Left ventricle myocardium superior (tissue), 1 donor: ENCODE data around the gene MET. TPM values are rescaled to one million over a fixed set of nuclear protein-coding genes. Genes with fewer than 3 reads are reported as not detected.
"Not testable (repeated sequence)": the region's sequence is repeated elsewhere in the genome, so short reads cannot be mapped to it uniquely, and the experiment has no call there.

Experiments
- ATAC-seq: fragments of 200-7000 bp; cut with Tn5 transposase; one replicate; pipeline ENCODE4 v1.9.1; 2020; ENCODE audit warnings: mild to moderate bottlenecking, moderate library complexity
- DNase-seq: peaks from one replicate; pipeline ENCODE4 v3.0.0-alpha.2; 2020
- intact Hi-C: fragments of 100-400 bp; cut with micrococcal nuclease; formaldehyde crosslinking; loops from one replicate; pipeline ENCODE4 v1.11.0; 2022
- total RNA-seq: library from RNA; stranded (reverse); fragmentation: NEBNext Ultra II Directional; extraction: Animal tissue kit (Norgen Biotek cat#: 25700); gene quantifications from one replicate; pipeline ENCODE4 v1.2.1, GENCODE V29; 2021
- donor health status: DM: no; HTN: yes; CAD: no; lungs with severe emphysema.

Gene MET
- total RNA-seq, 1 donor from 2014 or later = 20.0 TPM

GRCh38 chr7:116796471-116796870, 124.5 kb downstream of the MET start:
- DNase-seq = no peak
- no peak for ATAC-seq
- intact Hi-C loops = no loop called here

DNA sequence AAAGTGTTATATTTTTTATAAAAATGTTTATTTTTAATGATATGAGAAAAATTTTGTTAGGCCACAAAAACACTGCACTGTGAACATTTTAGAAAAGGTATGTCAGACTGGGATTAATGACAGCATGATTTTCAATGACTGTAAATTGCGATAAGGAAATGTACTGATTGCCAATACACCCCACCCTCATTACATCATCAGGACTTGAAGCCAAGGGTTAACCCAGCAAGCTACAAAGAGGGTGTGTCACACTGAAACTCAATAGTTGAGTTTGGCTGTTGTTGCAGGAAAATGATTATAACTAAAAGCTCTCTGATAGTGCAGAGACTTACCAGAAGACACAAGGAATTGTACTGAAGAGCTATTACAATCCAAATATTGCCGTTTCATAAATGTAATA, 125.6 kb downstream of the MET start:
- DNase-seq = no peak
- intact Hi-C loops = no loop called here

DNA sequence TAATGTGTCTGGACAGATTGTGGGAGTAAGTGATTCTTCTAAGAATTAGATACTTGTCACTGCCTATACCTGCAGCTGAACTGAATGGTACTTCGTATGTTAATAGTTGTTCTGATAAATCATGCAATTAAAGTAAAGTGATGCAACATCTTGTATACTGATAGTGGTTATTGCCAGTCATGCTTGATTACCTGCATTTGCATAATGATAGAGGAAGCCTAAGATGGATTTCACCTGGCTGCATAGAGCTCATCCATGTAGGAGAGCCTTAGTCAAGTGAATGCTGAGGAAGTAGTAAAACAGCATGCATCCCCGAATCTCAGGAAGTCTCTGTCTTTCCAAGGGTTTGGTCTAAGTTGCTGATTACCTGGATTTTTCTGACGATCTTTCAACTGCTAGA, 126.2 kb downstream of the MET start:
- no peak for DNase-seq

More for the DNA sequence above, 125.6 kb downstream of the MET start:
- peak; percentile 26 for ATAC-seq

GRCh38 chr7:116799916-116800315, 127.9 kb downstream of the MET start:
- ATAC-seq (no peak), DNase-seq (no peak)
- intact Hi-C loops = loop anchor here (10.0 kb wide), 1 partner anchor 625 kb away; no protein-coding TSS in a partner anchor

More for the DNA sequence above, 126.2 kb downstream of the MET start:
- intact Hi-C loops = no loop called here
- no peak for ATAC-seq

DNA sequence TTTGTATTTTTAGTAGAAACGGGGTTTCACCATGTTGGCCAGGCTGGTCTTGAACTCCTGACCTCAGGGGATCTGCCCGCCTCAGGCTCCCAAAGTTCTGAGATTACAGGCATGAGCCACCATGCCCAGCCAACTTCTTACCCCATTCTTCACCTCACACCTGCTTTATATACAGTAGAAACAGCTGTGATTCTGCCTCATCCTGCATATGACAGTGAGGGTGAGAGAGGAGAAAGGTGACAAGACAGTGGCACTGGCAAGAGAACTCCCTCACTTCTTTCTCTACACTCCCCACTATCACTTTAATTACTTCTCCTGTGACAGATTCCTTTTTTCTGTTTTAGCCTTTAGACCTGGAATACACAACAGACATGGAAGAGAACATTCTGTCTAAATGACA, 128.6 kb downstream of the MET start:
- intact Hi-C loops = loop anchor here (10.0 kb wide), 1 partner anchor 626 kb away; no protein-coding TSS in a partner anchor
- DNase-seq (no peak), ATAC-seq (no peak)

GRCh38 chr7:116801092-116801710, 129.2 kb downstream of the MET start:
- intact Hi-C loops = loop anchor here (10.0 kb wide), 1 partner anchor 626 kb away; no protein-coding TSS in a partner anchor
- ATAC-seq (no peak), DNase-seq (no peak)

DNA sequence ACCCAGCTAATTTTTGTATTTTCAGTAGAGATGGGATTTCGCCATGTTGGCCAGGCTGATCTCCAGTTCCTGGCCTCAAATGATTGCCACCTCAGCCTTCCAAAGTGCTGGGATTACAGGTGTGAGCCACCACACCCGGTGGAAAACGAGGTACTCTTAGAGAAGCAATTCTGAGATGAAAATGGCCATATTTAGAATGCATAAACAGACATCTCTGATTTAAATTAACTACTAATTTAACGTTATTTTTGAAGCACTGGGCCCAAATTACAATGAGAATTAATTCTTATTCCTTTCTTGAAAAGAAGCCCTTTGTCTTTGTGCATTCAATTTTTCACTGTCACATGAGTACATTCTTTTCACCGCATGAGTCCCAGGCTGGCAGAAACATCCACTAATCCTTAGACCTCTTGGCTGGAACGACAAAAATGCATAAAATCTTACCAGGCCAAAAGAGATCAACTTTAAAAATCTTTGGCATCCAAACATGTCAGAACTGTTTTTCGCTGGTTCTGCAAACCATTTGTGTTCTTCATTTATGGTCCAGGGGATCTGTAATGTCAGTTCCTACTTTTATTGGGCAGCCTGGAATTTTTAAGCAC, 130.2 kb downstream of the MET start:
- intact Hi-C loops = loop anchor here (10.0 kb wide), 1 partner anchor 627 kb away; no protein-coding TSS in a partner anchor
- no peak for DNase-seq
- no peak for ATAC-seq

DNA sequence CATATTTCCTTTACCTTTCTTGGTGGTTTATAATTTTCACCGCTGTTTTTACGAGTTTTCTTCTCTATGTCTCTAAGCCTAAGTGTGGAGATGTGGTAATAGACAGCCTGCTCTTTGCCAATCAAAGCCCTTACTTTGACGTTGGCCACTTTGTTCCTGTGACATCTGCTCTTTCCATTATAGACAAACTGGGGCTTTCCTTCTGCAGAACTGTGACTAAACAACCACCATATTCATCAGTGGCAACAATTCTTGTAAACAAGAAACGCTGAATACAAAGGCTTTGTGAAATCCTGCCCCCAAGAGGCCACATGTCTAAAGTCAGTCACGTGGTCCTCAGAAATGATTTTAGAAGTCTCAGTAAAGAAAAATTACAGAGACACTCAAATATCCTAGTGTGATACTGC, 130.8 kb downstream of the MET start:
- DNase-seq = no peak
- no peak for ATAC-seq
- intact Hi-C loops = loop anchor here (10.0 kb wide), 1 partner anchor 628 kb away; no protein-coding TSS in a partner anchor

DNA sequence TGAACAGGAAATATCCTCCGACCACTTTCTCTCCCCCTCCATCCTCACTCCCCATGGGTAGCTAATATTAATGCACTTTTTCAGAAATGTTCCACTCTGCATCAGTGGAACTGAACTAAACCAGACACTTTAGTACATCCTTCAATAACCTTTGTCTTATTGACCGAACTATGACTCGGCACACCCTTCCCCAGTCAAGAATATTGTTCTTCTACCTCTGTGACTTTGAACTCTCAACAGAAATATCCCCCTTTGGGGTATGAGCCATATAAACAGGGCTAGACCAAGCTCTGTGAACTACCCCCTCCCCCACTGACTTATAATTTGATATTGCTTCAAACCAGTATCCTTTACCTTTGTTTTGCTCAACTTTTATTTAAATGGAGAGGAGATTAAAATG, 132.5 kb downstream of the MET start:
- intact Hi-C loops = loop anchor here (10.0 kb wide), 1 partner anchor 630 kb away; no protein-coding TSS in a partner anchor
- ATAC-seq (no peak), DNase-seq (no peak)

GRCh38 chr7:116805100-116805544, 133.1 kb downstream of the MET start:
- DNase-seq (peak; percentile 29), ATAC-seq (peak; percentile 90)
- intact Hi-C loops = loop anchor here (5.0 to 10.0 kb wide), 2 partner anchors 548 to 630 kb away; no protein-coding TSS in a partner anchor

DNA sequence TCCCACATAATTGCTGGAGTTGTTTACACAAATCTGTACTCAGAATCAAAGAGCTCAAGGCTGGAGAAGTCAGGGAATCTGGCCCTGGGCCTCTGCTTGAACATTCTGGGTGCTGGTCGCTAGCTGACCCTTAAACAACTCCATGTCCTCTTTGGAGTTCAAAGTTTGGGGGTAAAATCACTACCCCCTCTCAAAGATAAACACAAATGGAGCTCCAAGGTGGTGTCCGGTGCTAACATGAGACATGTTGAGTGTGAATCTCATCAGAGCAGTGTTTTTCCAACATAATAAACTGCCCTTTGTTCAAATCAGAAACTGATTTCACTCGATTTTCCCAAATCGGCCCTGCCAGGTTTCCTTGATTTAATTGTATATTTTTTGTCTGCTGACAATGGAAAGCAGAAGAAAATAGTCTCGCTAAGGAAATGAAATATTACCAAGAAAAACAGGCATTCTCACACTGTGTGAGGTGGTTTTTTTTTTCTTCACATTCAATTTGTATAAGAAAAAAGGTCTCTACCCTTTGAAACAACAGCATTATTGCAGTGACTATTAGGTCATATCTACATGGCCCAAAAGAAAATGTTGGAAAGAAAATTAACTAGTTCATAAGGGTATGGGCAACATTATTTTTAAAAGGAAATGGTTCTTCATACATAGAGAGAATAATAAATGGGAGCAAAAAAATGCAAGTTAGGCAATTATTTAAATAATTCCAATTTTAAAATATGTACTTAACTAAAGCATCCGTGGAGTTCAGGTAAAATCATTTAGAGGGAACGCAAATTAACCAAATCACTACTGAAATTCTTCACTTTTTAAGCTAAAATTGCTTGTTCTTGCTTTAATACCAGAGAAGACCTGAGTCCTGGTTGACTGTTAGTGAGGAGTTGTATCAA, 134.3 kb downstream of the MET start:
- ATAC-seq = no peak
- no peak for DNase-seq
- intact Hi-C loops = loop anchor here (5.0 to 10.0 kb wide), 2 partner anchors 549 to 631 kb away; no protein-coding TSS in a partner anchor

DNA sequence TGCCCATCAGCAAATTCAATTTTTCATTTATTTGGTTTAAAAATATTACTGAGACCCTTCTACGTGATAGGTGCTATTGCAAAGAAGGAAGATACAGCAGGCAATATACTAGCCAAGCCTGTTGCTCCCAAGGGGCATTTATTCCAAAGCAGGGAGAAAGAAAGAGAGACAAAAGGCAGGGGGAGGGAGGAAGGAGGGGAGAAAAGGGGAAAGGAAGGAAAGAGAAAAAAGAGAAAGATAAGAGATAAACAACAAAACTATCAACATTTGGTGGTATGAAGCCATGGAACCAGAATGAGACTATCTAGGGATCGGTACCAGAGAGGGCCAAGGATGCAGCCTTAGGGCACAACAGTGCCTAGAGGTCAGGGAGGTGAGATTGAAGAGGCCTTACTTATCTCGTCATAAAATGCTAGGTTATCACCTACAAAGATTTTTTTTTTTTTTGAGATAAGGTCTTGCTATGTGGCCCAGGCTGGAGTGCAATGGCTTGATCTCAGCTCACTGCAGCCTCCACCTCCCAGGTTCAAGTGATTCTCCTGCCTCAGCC, 135.1 kb downstream of the MET start:
- intact Hi-C loops = loop anchor here (5.0 to 10.0 kb wide), 2 partner anchors 550 to 632 kb away; no protein-coding TSS in a partner anchor
- ATAC-seq (no peak), DNase-seq (no peak)

GRCh38 chr7:116809636-116810266, 137.8 kb downstream of the MET start:
- ATAC-seq (peak; percentile 71), DNase-seq (no peak)
- intact Hi-C loops = loop anchor here (2.0 to 10.0 kb wide), 3 partner anchors 217 to 635 kb away; no protein-coding TSS in a partner anchor

- ATAC-seq (no peak), DNase-seq (no peak)
- intact Hi-C loops = no loop called here
Measured at GRCh38 chr7:116810267-116811116, 138.5 kb downstream of the MET start.

DNA sequence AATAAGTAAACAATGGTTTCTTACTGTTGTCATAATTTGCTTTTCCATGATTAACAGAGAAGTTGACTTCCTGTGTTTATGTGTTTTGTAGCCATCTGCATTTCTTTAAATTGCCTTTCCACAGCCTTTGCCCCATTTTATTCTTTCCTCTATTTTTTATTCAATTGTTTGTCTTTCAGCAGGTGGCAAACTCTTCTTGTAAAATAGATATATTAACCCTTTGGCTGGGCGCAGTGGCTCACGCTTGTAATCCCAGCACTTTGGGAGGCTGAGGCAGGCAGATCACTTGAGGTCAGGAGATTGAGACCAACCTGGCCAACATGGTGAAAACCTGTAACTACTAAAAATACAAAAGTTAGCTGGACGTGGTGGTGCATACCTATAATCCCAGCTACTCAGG, 139.8 kb downstream of the MET start:
- ATAC-seq (no peak), DNase-seq (no peak)
- intact Hi-C loops = no loop called here

DNA sequence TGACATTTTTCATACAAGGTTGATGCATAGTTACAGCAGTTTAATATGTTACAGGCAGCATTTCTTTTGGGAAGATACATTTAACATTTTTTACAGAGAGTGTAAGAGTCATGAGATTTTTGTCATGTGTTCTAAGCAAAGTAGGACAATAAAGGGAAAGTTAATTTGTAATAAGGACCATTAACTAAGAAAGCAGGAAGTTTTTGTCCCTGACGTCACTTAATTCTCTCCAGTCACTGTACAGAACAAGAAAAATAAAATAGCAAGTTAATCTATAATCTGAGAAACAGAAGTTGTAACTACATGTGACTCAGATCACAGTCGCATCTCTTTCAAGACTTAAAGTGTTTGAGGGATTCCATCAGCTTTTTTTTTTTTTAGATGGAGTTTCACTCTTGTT, 140.9 kb downstream of the MET start:
- DNase-seq (no peak), ATAC-seq (no peak)
- intact Hi-C loops = no loop called here

DNA sequence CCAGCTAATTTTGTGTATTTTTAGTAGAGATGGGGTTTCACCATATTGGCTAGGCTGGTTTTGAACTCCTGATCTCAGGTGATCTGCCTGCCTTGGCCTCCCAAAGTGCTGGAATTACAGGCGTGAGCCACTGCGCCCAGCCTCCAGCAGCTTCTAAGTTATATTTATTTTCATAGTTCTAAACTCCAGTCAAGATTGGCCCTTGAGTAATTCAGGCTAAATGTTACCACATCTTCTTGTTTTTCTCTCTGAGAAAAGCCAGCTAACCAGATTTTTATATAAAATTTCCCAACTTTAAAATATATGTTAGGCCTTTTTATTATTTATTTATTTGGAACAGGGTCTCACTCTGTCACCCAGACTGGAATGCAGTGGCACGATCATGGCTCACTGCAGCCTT, 141.4 kb downstream of the MET start:
- DNase-seq, intact Hi-C loops: not testable (repeated sequence)

DNA sequence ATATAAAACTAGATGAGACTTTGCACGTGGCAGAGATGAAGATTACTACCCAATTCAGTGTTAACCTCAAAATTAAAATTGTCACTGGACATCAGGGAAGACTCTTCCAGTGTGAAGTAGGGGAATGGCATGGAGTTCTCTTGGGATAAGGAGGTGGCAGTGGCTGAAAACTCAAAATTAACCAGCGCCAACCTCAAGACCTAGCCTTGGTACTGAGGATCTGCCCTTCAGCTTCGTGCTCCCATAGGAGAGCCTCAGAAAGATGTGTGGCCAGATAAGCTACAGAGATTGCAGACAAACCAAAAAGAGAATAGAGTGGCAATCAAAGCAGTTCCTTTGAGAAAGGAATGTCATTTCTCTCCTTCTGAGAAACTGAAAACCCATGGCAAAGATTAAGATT, 143.0 kb downstream of the MET start:
- ATAC-seq (no peak), DNase-seq (no peak)
- intact Hi-C loops = no loop called here

More for the DNA sequence above, 141.4 kb downstream of the MET start:
- not testable (repeated sequence) for ATAC-seq
